ENCODE measurements around the gene GSTO1. TPM values are rescaled to one million over a fixed set of nuclear protein-coding genes. Genes with fewer than 3 reads are reported as not detected.

Gene GSTO1
- 10 to 100 TPM; 27.8 to 38.0 (median 31.5) TPM for total RNA-seq
- total RNA-seq (2013), result 66.8 TPM

DNA sequence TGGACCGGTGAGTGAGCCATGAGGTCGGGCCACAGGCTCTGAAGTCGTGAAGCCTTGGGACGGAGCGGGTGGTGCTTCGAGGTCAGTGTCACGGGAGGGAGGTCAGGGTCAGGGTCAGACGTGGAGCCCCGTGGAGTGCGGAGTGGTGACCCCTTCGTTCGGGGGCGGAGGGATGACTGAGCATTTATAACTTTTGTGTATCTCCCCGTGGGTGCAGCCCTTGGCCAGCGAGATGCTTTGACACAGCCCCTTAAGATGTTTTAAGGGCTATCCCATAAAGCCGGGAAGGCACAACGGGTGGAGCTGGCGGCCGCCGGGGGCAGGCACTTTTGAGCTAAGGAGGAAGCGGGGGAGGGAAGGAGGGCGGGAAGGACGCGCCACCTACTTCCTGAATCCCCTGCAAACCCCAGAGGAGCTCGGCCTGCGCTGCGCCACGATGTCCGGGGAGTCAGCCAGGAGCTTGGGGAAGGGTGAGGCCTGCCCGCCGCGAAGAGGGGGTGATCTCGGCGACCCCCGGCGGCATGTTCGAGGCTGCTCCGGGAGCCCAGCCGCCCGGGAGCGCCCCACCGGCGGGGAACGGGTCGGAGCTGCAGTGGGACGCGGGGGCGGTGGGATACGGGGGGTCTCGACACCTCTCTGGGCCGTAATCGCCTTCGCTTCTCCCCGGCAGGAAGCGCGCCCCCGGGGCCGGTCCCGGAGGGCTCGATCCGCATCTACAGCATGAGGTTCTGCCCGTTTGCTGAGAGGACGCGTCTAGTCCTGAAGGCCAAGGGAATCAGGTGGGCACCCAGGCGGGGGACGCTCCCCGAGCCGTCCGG, at the start of gene GSTO1:
TSS of gene GSTO1 (plus strand) at position 400 of the 818 bp plus-strand sequence. CDS start at position 437, 37 bp downstream.
- peak within 1 kb of the TSS; percentile 90 to 96 for H3K27ac Mint-ChIP-seq
- peaks cover 20% of the 10 kb centered on the region for H3K36me3 ChIP-seq (ENCODE audit: control insufficient read depth, insufficient read depth, low read length)
- H3K27me3 Mint-ChIP-seq (ENCODE audit: low read depth in 2 of 2), result peaks cover 11 to 12% of the 10 kb centered on the region in 2 donors
- TF ChIP-seq, protein P1, sequence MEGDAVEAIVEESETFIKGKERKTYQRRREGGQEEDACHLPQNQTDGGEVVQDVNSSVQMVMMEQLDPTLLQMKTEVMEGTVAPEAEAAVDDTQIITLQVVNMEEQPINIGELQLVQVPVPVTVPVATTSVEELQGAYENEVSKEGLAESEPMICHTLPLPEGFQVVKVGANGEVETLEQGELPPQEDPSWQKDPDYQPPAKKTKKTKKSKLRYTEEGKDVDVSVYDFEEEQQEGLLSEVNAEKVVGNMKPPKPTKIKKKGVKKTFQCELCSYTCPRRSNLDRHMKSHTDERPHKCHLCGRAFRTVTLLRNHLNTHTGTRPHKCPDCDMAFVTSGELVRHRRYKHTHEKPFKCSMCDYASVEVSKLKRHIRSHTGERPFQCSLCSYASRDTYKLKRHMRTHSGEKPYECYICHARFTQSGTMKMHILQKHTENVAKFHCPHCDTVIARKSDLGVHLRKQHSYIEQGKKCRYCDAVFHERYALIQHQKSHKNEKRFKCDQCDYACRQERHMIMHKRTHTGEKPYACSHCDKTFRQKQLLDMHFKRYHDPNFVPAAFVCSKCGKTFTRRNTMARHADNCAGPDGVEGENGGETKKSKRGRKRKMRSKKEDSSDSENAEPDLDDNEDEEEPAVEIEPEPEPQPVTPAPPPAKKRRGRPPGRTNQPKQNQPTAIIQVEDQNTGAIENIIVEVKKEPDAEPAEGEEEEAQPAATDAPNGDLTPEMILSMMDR (IDR thresholded peaks at IDR 0.05), result no peak
- peaks cover 52% of the 10 kb centered on the region in 2 donors for H3K4me1 Mint-ChIP-seq
- H3K9me3 ChIP-seq (ENCODE audit: control insufficient read depth, insufficient read depth, low read length), result no peaks in the 10 kb centered on the region
- H3K4me3 ChIP-seq (ENCODE audit: low read length), result peak within 1 kb of the TSS; percentile 77
- H3K27me3 ChIP-seq (ENCODE audit: control insufficient read depth, insufficient read depth, low read length), result no peaks in the 10 kb centered on the region
- H3K4me1 ChIP-seq (ENCODE audit: control insufficient read depth, insufficient read depth, low read length), result peaks cover 12% of the 10 kb centered on the region
- H3K9me3 Mint-ChIP-seq, result no peaks in the 10 kb centered on the region
- WGBS (ENCODE audit: insufficient coverage), result under 1% methylated on average over 69 of the region's 69 CpGs
- DNase-seq (peak; percentile 41 to 74), ATAC-seq (peak; percentile 48 to 69 (median 64))
- peak within 1 kb of the TSS; percentile 97 for H3K4me3 Mint-ChIP-seq
- H3K36me3 Mint-ChIP-seq, result no peaks in the 10 kb centered on the region
- H3K27ac ChIP-seq (ENCODE audit: low read length), result peak within 1 kb of the TSS; percentile 79
- intact Hi-C loops (cut with micrococcal nuclease), result no loop called here

DNA sequence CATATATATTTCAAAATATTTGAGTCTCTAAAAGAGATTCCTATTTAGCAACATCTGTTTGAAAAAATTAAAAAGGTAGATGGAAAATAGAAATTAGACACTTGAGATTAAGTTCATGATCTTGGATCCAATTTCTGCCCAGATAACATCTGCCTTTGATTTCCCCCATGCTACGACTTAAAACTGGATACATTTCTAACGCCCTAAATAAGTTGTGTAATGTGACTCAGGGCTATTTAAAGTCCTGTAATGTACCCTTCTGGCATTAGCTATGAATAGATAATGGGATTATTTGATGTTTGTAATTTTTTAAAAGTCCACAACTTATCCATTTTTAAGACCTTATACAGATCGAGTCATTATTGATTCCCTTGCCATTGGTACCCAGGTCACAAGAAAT, 46.0 kb upstream of the GSTO1 start:
- no CpG with 5 or more reads among the region's 3 CpGs for WGBS (ENCODE audit: insufficient coverage)
- TF ChIP-seq, protein P1 (IDR thresholded peaks at IDR 0.05), result no peak

DNA sequence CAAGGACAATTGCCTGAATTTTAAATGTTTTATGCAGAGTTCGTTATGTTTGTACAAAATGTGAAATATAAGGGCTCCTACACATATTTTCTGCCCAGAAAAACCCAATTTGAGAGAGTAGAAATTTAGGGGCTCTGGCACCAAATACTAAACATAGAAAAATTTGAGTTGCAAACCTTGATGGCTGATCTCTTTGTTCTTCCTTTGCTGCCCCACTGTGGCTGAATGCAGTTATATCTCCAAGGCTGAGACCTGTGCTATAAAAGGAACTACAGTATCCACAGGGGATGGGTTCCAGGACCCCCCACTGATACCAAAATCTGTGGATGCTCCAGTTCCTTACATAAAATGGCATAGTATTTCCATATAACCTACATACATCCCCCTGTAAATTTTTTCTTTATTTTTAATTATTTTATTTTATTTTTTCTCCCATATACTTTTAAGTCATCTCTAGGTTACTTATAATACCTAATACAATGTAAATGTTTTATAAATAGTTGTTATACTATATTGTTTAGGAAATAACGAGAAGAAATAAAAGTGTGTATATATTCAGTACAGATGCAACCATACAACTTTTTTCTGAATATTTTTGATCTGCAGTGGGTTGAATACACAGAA, 45.0 kb upstream of the GSTO1 start:
- no peaks in the 10 kb centered on the region for H3K36me3 ChIP-seq (ENCODE audit: control insufficient read depth, insufficient read depth, low read length)
- DNase-seq (peak in 1 of 2 donors; percentile 71), ATAC-seq (peak in 2 of 3 donors; percentile 47 to 64)
- intact Hi-C loops (cut with micrococcal nuclease), result loop anchor here (1.0 kb wide), 2 partner anchors 321 to 496 kb away; no protein-coding TSS in a partner anchor
- Mint-ChIP-seq H3K4me1 (no peaks in the 10 kb centered on the region), H3K4me3 (no peak overlapping the region), H3K9me3 (no peaks in the 10 kb centered on the region), H3K27ac (no peak overlapping the region), H3K36me3 (no peaks in the 10 kb centered on the region), H3K27me3 (ENCODE audit: low read depth in 2 of 2) (peaks cover 20 to 27% of the 10 kb centered on the region in 2 donors)
- H3K27ac ChIP-seq (ENCODE audit: low read length), result no peak overlapping the region
- H3K4me1 ChIP-seq (ENCODE audit: control insufficient read depth, insufficient read depth, low read length), result no peaks in the 10 kb centered on the region
- TF ChIP-seq, protein P1 (IDR thresholded peaks at IDR 0.05), result peak; percentile 30
- no peaks in the 10 kb centered on the region for H3K27me3 ChIP-seq (ENCODE audit: control insufficient read depth, insufficient read depth, low read length)
- no peaks in the 10 kb centered on the region for H3K9me3 ChIP-seq (ENCODE audit: control insufficient read depth, insufficient read depth, low read length)
- H3K4me3 ChIP-seq (ENCODE audit: low read length), result no peak overlapping the region
- WGBS (ENCODE audit: insufficient coverage), result no CpG with 5 or more reads among the region's 2 CpGs

More for the DNA sequence above, 46.0 kb upstream of the GSTO1 start:
- Histone ChIP-seq H3K27me3 (ENCODE audit: control insufficient read depth, insufficient read depth, low read length) (no peaks in the 10 kb centered on the region), H3K9me3 (ENCODE audit: control insufficient read depth, insufficient read depth, low read length) (no peaks in the 10 kb centered on the region), H3K36me3 (ENCODE audit: control insufficient read depth, insufficient read depth, low read length) (no peaks in the 10 kb centered on the region), H3K27ac (ENCODE audit: low read length) (no peak overlapping the region), H3K4me3 (ENCODE audit: low read length) (no peak overlapping the region), H3K4me1 (ENCODE audit: control insufficient read depth, insufficient read depth, low read length) (no peaks in the 10 kb centered on the region)
- intact Hi-C loops (cut with micrococcal nuclease), result loop anchor here (1.0 kb wide), 2 partner anchors 320 to 495 kb away; no protein-coding TSS in a partner anchor
- Mint-ChIP-seq H3K9me3 (no peaks in the 10 kb centered on the region), H3K27ac (no peak overlapping the region), H3K36me3 (no peaks in the 10 kb centered on the region), H3K4me3 (no peak overlapping the region), H3K27me3 (ENCODE audit: low read depth in 2 of 2) (peaks cover 20 to 37% of the 10 kb centered on the region in 2 donors), H3K4me1 (no peaks in the 10 kb centered on the region)
- DNase-seq (no peak), ATAC-seq (no peak)

Measured in natural killer cell (primary cell).